Kidney (tissue), 14 donors: ENCODE measurements around the gene NSG1. TPM values are rescaled to one million over a fixed set of nuclear protein-coding genes. Genes with fewer than 3 reads are reported as not detected.

Experiments
- DNase-seq, 5 donors: peaks; one replicate each; pipeline ENCODE4 v3.0.0-alpha.2; 2013 to 2020
- FAIRE-seq: peaks from 2 replicates; lab custom pipeline; 2012; peaks lifted over from hg19 to GRCh38; lab: Jason Lieb, UNC
- H3K27ac ChIP-seq, 2 donors: one replicate each; pipeline ENCODE4 v1.7.0; 2013; ENCODE audit warnings: low read depth in 2 of 2, low read length in 2 of 2, inconsistent platforms in 1 of 2
- H3K27me3 ChIP-seq: one replicate; pipeline ENCODE4 v1.7.1; 2013; ENCODE audit warnings: low read length, inconsistent platforms; ENCODE audit not compliant: control insufficient read depth, insufficient read depth
- H3K36me3 ChIP-seq, 3 donors: one replicate each; pipeline versions ENCODE4 v1.7.0 to v1.7.1; 2013; ENCODE audit warnings: low read length in 3 of 3, control low read depth in 1 of 3, inconsistent platforms in 1 of 3; ENCODE audit not compliant: insufficient read depth in 3 of 3, control insufficient read depth in 2 of 3
- H3K4me1 ChIP-seq, 3 donors: one replicate each; pipeline versions ENCODE4 v1.7.0 to v1.7.1; 2013; ENCODE audit warnings: low read length in 3 of 3, inconsistent platforms in 1 of 3, low read depth in 1 of 3; ENCODE audit not compliant: control insufficient read depth in 2 of 3, insufficient read depth in 2 of 3
- H3K4me3 ChIP-seq, 3 donors: one replicate each; pipeline versions ENCODE4 v1.7.0 to v1.8.1; 2013; ENCODE audit warnings: low read length in 3 of 3, control low read depth in 1 of 3, inconsistent platforms in 1 of 3
- H3K9ac ChIP-seq, 3 donors: one replicate each; pipeline versions ENCODE4 v1.7.0 to v1.7.1; 2013; ENCODE audit warnings: low read length in 3 of 3, control low read depth in 1 of 3, inconsistent platforms in 1 of 3
- H3K9me3 ChIP-seq, 3 donors: one replicate each; pipeline versions ENCODE4 v1.7.0 to v1.7.1; 2013; ENCODE audit warnings: low read length in 3 of 3, control low read depth in 1 of 3, inconsistent platforms in 1 of 3; ENCODE audit not compliant: control insufficient read depth in 2 of 3, insufficient read depth in 1 of 3
- intact Hi-C: fragments of 100-400 bp; cut with DNase I; formaldehyde crosslinking; loops from one replicate; pipeline ENCODE4 v1.11.1; 2022
- polyA plus RNA-seq: library from polyadenylated mRNA; stranded (reverse); fragments of 350-450 nt; fragmentation: Illumina TruSeq; extraction: RNeasy Lipid Tissue Mini Kit (QIAGEN cat#74804); gene quantifications from one replicate; pipeline ENCODE4 v1.2.3, GENCODE V29; 2014; ENCODE audit warnings: low read depth, low replicate concordance; ENCODE audit not compliant: insufficient read depth
- total RNA-seq: library from RNA; stranded (reverse); fragmentation: NEBNext Ultra II Directional; extraction: Animal tissue kit (Norgen Biotek cat#: 25700); gene quantifications from one replicate; pipeline ENCODE4 v1.2.1, GENCODE V29; 2021
- TF ChIP-seq, protein P1 (sequence below): IDR thresholded peaks from 3 replicates; pipeline ENCODE4 v1.5.1; 2012; ENCODE audit warnings: mild to moderate bottlenecking, moderate library complexity, borderline replicate concordance; ENCODE audit not compliant: insufficient read depth; ENCODE audit errors: extremely low read depth
- donor health status: control.
- donor health status: control.
- donor health status: control.
- donor health status: control.
- donor health status: control.
- donor health status: DM: yes; HTN: yes; CAD: no.
- donor health status: Normal renal cell carcinoma (clear cell type).

The NSG1 gene
- total and polyA plus RNA-seq, 2 donors from 2014 or later: 4.7 to 9.5 TPM

DNA sequence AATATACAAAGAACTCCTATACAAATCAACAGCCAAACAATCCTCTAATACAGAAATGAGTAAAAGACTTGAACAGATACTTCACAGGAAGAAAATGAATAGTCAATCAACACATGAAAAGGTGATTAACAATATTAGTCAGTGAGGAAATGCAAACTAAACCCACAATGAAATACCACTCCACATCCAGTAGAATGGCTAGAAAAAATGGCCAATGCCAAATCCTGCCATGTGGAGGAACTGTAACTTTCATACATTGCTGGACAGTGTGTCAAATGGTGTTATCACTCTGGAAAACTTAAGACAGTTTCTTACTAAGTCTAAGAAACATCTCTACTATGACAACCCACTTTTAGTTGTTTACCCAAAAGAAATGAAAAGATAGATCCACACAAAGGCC, 59.5 kb downstream of the NSG1 start:
- Histone ChIP-seq H3K4me1 (no peaks in the 10 kb centered on the region), H3K36me3 (no peaks in the 10 kb centered on the region), H3K27me3 (no peaks in the 10 kb centered on the region), H3K9ac (no peak overlapping the region), H3K27ac (no peak overlapping the region), H3K9me3 (no peaks in the 10 kb centered on the region), H3K4me3 (no peak overlapping the region)
- FAIRE-seq: no peak
- intact Hi-C loops: no loop called here
- TF ChIP-seq, protein P1, sequence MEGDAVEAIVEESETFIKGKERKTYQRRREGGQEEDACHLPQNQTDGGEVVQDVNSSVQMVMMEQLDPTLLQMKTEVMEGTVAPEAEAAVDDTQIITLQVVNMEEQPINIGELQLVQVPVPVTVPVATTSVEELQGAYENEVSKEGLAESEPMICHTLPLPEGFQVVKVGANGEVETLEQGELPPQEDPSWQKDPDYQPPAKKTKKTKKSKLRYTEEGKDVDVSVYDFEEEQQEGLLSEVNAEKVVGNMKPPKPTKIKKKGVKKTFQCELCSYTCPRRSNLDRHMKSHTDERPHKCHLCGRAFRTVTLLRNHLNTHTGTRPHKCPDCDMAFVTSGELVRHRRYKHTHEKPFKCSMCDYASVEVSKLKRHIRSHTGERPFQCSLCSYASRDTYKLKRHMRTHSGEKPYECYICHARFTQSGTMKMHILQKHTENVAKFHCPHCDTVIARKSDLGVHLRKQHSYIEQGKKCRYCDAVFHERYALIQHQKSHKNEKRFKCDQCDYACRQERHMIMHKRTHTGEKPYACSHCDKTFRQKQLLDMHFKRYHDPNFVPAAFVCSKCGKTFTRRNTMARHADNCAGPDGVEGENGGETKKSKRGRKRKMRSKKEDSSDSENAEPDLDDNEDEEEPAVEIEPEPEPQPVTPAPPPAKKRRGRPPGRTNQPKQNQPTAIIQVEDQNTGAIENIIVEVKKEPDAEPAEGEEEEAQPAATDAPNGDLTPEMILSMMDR: no peak
- DNase-seq: no peak

DNA sequence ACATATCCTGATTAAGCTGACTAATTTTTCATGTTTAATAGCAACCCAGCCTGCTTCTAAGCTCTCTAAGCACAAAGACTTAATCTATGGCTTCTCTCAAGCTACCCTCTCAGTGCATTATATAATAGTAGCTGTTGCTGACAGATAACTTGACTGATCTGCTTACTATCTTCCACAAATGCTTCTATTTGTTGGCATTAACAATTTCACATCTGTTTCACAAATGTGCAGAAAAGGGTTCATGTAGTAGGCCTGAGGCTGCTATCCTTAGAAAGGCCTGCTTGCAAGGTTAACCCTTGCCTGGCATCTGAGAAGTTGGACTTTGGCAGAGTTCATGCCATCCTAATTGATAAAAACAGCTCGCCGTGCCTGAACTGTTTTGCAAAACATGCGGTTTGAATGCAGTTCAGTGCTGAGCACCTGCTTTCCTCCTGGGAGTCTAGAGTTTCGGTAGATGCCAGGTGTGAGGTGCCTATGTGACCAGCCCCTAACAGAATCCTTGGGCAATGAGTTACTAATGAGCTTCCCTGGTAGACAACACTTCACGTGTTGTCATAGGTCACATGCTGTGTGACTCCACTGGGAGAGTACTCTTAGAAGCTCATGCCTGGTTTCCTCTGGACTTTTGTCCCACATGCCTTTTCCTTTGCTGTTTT, 68.4 kb downstream of the NSG1 start:
- Histone ChIP-seq H3K4me3 (no peak overlapping the region), H3K36me3 (peaks cover 11 to 42% (median 34%) of the 10 kb centered on the region in 3 donors)

DNA sequence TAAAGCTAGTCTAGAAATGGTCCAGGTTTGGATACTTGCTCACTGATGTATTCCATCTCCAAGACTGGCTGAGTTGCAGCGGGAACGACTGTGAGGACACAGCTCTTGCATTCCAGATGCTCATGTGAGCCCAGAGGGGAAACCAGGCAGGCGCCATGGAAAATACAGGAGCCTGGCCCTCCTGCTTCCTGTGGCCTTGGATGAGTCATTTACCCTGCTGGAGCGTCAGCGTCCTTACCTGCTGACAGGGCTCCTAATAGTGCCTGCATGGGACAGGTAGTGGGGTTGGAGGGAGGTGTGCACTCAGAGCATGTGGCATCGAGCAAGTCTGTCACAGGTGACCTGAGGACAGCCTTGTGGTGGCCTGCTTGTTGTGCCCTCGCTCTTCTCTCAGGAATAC, 69.4 kb downstream of the NSG1 start:
- DNase-seq (no peak), FAIRE-seq (no peak)
- H3K27me3 ChIP-seq: no peaks in the 10 kb centered on the region
- peaks cover 11 to 42% (median 34%) of the 10 kb centered on the region in 3 donors for H3K36me3 ChIP-seq
- H3K9ac ChIP-seq: no peak overlapping the region
- H3K4me3 ChIP-seq: no peak overlapping the region
- intact Hi-C loops: no loop called here
- no peak overlapping the region for H3K27ac ChIP-seq
- H3K9me3 ChIP-seq: no peaks in the 10 kb centered on the region
- H3K4me1 ChIP-seq: peaks cover 0 to 4% (median 0%) of the 10 kb centered on the region in 3 donors
- TF ChIP-seq, protein P1: no peak

More for the DNA sequence above, 68.4 kb downstream of the NSG1 start:
- H3K27ac ChIP-seq: no peak overlapping the region
- TF ChIP-seq, protein P1: no peak
- DNase-seq (peak in 1 of 5 donors; percentile 34), FAIRE-seq (no peak)
- no peaks in the 10 kb centered on the region for H3K9me3 ChIP-seq
- H3K27me3 ChIP-seq: no peaks in the 10 kb centered on the region
- H3K4me1 ChIP-seq: peaks cover 0 to 4% (median 0%) of the 10 kb centered on the region in 3 donors
- intact Hi-C loops: no loop called here
- no peak overlapping the region for H3K9ac ChIP-seq
